Mesendoderm (in vitro differentiated cells): ENCODE data around the gene AGBL1.

Experiments
- DNase-seq: peaks from one replicate; pipeline ENCODE4 v3.0.0; 2013
- H2AK5ac ChIP-seq: 2 replicates; pipeline ENCODE4 v1.6.1; 2013; ENCODE audit warnings: low read length, inconsistent platforms
- H2BK120ac ChIP-seq: 2 replicates; pipeline ENCODE4 v1.6.1; 2013; ENCODE audit warnings: low read depth, mild to moderate bottlenecking, low read length, moderate library complexity, mixed read lengths
- H2BK15ac ChIP-seq: replicated peaks from 2 replicates; pipeline ENCODE4 v1.6.1; 2013; ENCODE audit warnings: low read depth, mild to moderate bottlenecking, moderate library complexity
- H2BK5ac ChIP-seq: 2 replicates; pipeline ENCODE4 v1.6.1; 2013; ENCODE audit warnings: low read length, inconsistent platforms
- H3K18ac ChIP-seq: 2 replicates; pipeline ENCODE4 v1.6.1; 2013; ENCODE audit warnings: mild to moderate bottlenecking, low read length, mixed read lengths
- H3K23ac ChIP-seq: one replicate; pipeline ENCODE4 v1.6.1; 2013; ENCODE audit warnings: low read length
- H3K27ac ChIP-seq: 2 replicates; pipeline ENCODE4 v1.5.1; 2013; ENCODE audit warnings: low read depth, mild to moderate bottlenecking, inconsistent platforms, low read length, moderate library complexity
- H3K27me3 ChIP-seq: 2 replicates; pipeline ENCODE4 v1.6.1; 2013; ENCODE audit warnings: low read length, control low read depth, mild to moderate bottlenecking, inconsistent platforms; ENCODE audit not compliant: insufficient read depth, poor library complexity
- H3K36me3 ChIP-seq: 2 replicates; pipeline ENCODE4 v1.6.1; 2013; ENCODE audit warnings: low read length, inconsistent platforms; ENCODE audit not compliant: control insufficient read depth, insufficient read depth
- H3K4ac ChIP-seq: one replicate; pipeline ENCODE4 v1.6.1; 2013; ENCODE audit warnings: low read depth, mild to moderate bottlenecking, low read length, moderate library complexity
- H3K4me1 ChIP-seq: 2 replicates; pipeline ENCODE4 v1.6.1; 2013; ENCODE audit warnings: low read depth, low read length, inconsistent platforms; ENCODE audit not compliant: control insufficient read depth
- H3K4me2 ChIP-seq: 2 replicates; pipeline ENCODE4 v1.6.1; 2013; ENCODE audit warnings: low read length
- H3K4me3 ChIP-seq: 2 replicates; pipeline ENCODE4 v1.5.1; 2013; ENCODE audit warnings: mild to moderate bottlenecking, low read length
- H3K56ac ChIP-seq: one replicate; pipeline ENCODE4 v1.6.1; 2013; ENCODE audit warnings: low read length
- H3K79me1 ChIP-seq: 2 replicates; pipeline ENCODE4 v1.6.1; 2013; ENCODE audit warnings: low read length, inconsistent platforms
- H3K79me2 ChIP-seq: 2 replicates; pipeline ENCODE4 v1.6.1; 2013; ENCODE audit warnings: mild to moderate bottlenecking, low read length; ENCODE audit not compliant: control insufficient read depth, insufficient read depth
- H3K9ac ChIP-seq: 2 replicates; pipeline ENCODE4 v1.6.1; 2013; ENCODE audit warnings: low read length, inconsistent platforms
- H4K5ac ChIP-seq: one replicate; pipeline ENCODE4 v1.6.1; 2013; ENCODE audit warnings: low read length
- H4K8ac ChIP-seq: one replicate; pipeline ENCODE4 v1.6.1; 2013; ENCODE audit warnings: low read depth, mild to moderate bottlenecking, control low read depth, low read length, moderate library complexity
- WGBS: extraction: QIAGEN DNeasy Blood & Tissue Kit; methylation state at CpG from one replicate; pipeline ENCODE4 v1.1.7; 2013; ENCODE audit warnings: low lambda C conversion rate, missing lambda C conversion rate; ENCODE audit not compliant: insufficient coverage; ENCODE audit errors: extremely low coverage; 5-methylcytosine and 5-hydroxymethylcytosine counted together

Gene AGBL1

GRCh38 chr15:86759800-86760523 lies 680.3 kb downstream of the AGBL1 start:
- Histone ChIP-seq H3K27me3 (no peaks in the 10 kb centered on the region), H3K4me2 (no peak overlapping the region), H3K23ac (no peak overlapping the region), H3K56ac (no peak overlapping the region), H4K8ac (no peak overlapping the region), H3K4me1 (peaks cover 4% of the 10 kb centered on the region), H3K4ac (no peak overlapping the region), H3K9ac (no peak overlapping the region), H2AK5ac (no peak overlapping the region), H3K79me1 (no peaks in the 10 kb centered on the region), H2BK5ac (no peak overlapping the region), H2BK15ac (no peak overlapping the region), H2BK120ac (no peak overlapping the region), H3K4me3 (no peak overlapping the region), H3K36me3 (no peaks in the 10 kb centered on the region), H3K27ac (no peak overlapping the region), H3K79me2 (no peaks in the 10 kb centered on the region), H3K18ac (no peak overlapping the region), H4K5ac (no peak overlapping the region)
- WGBS = no CpG with 5 or more reads among the region's 5 CpGs
- DNase-seq = no peak

- H2AK5ac ChIP-seq = no peak overlapping the region
- H3K27me3 ChIP-seq = no peaks in the 10 kb centered on the region
- H3K36me3 ChIP-seq = no peaks in the 10 kb centered on the region
- no peak overlapping the region for H3K4me2 ChIP-seq
- no peaks in the 10 kb centered on the region for H3K79me1 ChIP-seq
- no peak overlapping the region for H4K5ac ChIP-seq
- no peak overlapping the region for H4K8ac ChIP-seq
- no peak overlapping the region for H3K18ac ChIP-seq
- no peak overlapping the region for H2BK5ac ChIP-seq
- no peak for DNase-seq
- H3K4me3 ChIP-seq = no peak overlapping the region
- no peak overlapping the region for H3K27ac ChIP-seq
- no peak overlapping the region for H3K56ac ChIP-seq
- no peak overlapping the region for H3K4ac ChIP-seq
- H2BK15ac ChIP-seq = no peak overlapping the region
- no peak overlapping the region for H3K9ac ChIP-seq
- WGBS = no CpG with 5 or more reads among the region's 2 CpGs
- peaks cover 4% of the 10 kb centered on the region for H3K4me1 ChIP-seq
- H3K23ac ChIP-seq = no peak overlapping the region
- no peaks in the 10 kb centered on the region for H3K79me2 ChIP-seq
- no peak overlapping the region for H2BK120ac ChIP-seq
Observed at GRCh38 chr15:86762874-86763273, 683.2 kb downstream of the AGBL1 start.

GRCh38 chr15:86764021-86764420 lies 684.4 kb downstream of the AGBL1 start:
- H3K9ac ChIP-seq = no peak overlapping the region
- H3K23ac ChIP-seq = no peak overlapping the region
- no peak overlapping the region for H4K8ac ChIP-seq
- H4K5ac ChIP-seq = no peak overlapping the region
- H3K27me3 ChIP-seq = no peaks in the 10 kb centered on the region
- no peak overlapping the region for H2BK120ac ChIP-seq
- H3K4ac ChIP-seq = no peak overlapping the region
- H3K4me3 ChIP-seq = no peak overlapping the region
- no peak for DNase-seq
- H2BK5ac ChIP-seq = no peak overlapping the region
- H3K79me1 ChIP-seq = no peaks in the 10 kb centered on the region
- no peaks in the 10 kb centered on the region for H3K79me2 ChIP-seq
- H3K4me2 ChIP-seq = no peak overlapping the region
- peaks cover 4% of the 10 kb centered on the region for H3K4me1 ChIP-seq
- H3K18ac ChIP-seq = no peak overlapping the region
- H3K56ac ChIP-seq = no peak overlapping the region
- H3K27ac ChIP-seq = no peak overlapping the region
- no CpG with 5 or more reads among the region's 3 CpGs for WGBS
- no peaks in the 10 kb centered on the region for H3K36me3 ChIP-seq
- no peak overlapping the region for H2AK5ac ChIP-seq
- no peak overlapping the region for H2BK15ac ChIP-seq

GRCh38 chr15:86765281-86765680 lies 685.6 kb downstream of the AGBL1 start:
- no peak overlapping the region for H3K4me2 ChIP-seq
- H3K36me3 ChIP-seq = no peaks in the 10 kb centered on the region
- no peak overlapping the region for H3K18ac ChIP-seq
- H2AK5ac ChIP-seq = no peak overlapping the region
- no peak overlapping the region for H2BK5ac ChIP-seq
- H3K27me3 ChIP-seq = no peaks in the 10 kb centered on the region
- H4K8ac ChIP-seq = no peak overlapping the region
- no peaks in the 10 kb centered on the region for H3K79me2 ChIP-seq
- H3K4me1 ChIP-seq = peaks cover under 1% of the 10 kb centered on the region
- no peak overlapping the region for H3K56ac ChIP-seq
- DNase-seq = no peak
- H3K4ac ChIP-seq = no peak overlapping the region
- no peak overlapping the region for H3K27ac ChIP-seq
- no peak overlapping the region for H4K5ac ChIP-seq
- no peak overlapping the region for H2BK120ac ChIP-seq
- no peak overlapping the region for H3K9ac ChIP-seq
- no peak overlapping the region for H3K4me3 ChIP-seq
- H2BK15ac ChIP-seq = no peak overlapping the region
- H3K23ac ChIP-seq = no peak overlapping the region
- no CpG with 5 or more reads among the region's 5 CpGs for WGBS
- no peaks in the 10 kb centered on the region for H3K79me1 ChIP-seq

GRCh38 chr15:86772369-86773059 lies 692.8 kb downstream of the AGBL1 start:
- no peaks in the 10 kb centered on the region for H3K27me3 ChIP-seq
- H3K9ac ChIP-seq = no peak overlapping the region
- no peaks in the 10 kb centered on the region for H3K79me2 ChIP-seq
- no peak overlapping the region for H2AK5ac ChIP-seq
- no peak overlapping the region for H2BK5ac ChIP-seq
- H2BK120ac ChIP-seq = no peak overlapping the region
- no peaks in the 10 kb centered on the region for H3K79me1 ChIP-seq
- no peak overlapping the region for H3K4me3 ChIP-seq
- no peak overlapping the region for H4K8ac ChIP-seq
- no peaks in the 10 kb centered on the region for H3K4me1 ChIP-seq
- no CpG with 5 or more reads among the region's 3 CpGs for WGBS
- no peak overlapping the region for H2BK15ac ChIP-seq
- H3K36me3 ChIP-seq = no peaks in the 10 kb centered on the region
- H3K4ac ChIP-seq = no peak overlapping the region
- H3K27ac ChIP-seq = no peak overlapping the region
- no peak overlapping the region for H4K5ac ChIP-seq
- no peak overlapping the region for H3K23ac ChIP-seq
- H3K18ac ChIP-seq = no peak overlapping the region
- DNase-seq = no peak
- no peak overlapping the region for H3K4me2 ChIP-seq
- no peak overlapping the region for H3K56ac ChIP-seq
